SH-SY5Y (cell line): Measurements from ENCODE around the gene KCNJ4.

Source experiments
- GATA2 ChIP-seq: IDR thresholded peaks from 2 replicates; pipeline ENCODE4 v1.6.1; 2011; ENCODE audit warnings: mild to moderate bottlenecking, low read depth, low read length
- GATA3 ChIP-seq: IDR thresholded peaks from 2 replicates; pipeline ENCODE4 v1.6.1; 2011; ENCODE audit warnings: low read depth, mild to moderate bottlenecking, low read length, moderate library complexity

DNA sequence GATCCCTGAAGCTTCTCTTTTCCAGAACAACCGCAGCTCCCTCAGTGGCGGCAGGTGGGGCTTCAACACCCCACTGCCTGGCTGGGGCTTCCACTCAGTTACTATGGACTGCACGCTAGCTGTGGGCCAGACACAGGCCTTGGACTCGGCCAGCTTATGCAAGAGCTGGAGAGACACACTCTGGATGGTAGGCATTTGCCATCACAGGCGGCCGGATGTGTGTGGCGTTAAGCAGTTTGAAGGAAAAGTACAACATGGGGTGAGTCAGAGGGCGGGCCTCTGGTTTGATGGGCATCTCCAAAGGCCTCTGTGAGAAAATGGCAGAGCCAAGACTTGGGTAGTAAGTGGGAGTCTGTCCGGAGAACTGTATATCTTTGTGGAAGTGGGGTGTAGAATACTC is 17.6 kb downstream of the KCNJ4 start:
- TF ChIP-seq GATA3 (no peak), GATA2 (no peak)
